GM19023 (cell line): ENCODE measurements around the gene BNIP5.

Source experiments
- ATAC-seq: cut with Tn5 transposase; IDR thresholded peaks from one replicate; pipeline ENCODE4 v1.9.1; 2021; ENCODE audit warnings: mild to moderate bottlenecking, moderate library complexity; ENCODE audit not compliant: unreplicated experiment

Gene BNIP5

GRCh38 chr6:36336779-36337241 is at the start of gene BNIP5:
Gene BNIP5 (minus strand): TSS chr6:36336888. CDS start chr6:36330690, 6,198 bp downstream.
- ATAC-seq = no peak

GRCh38 chr6:36384095-36384494 is 47.4 kb upstream of the BNIP5 start:
- ATAC-seq = no peak

- ATAC-seq = no peak
Observed at GRCh38 chr6:36383606-36384005, 46.9 kb upstream of the BNIP5 start.

GRCh38 chr6:36382976-36383375 is 46.3 kb upstream of the BNIP5 start:
- ATAC-seq = no peak

GRCh38 chr6:36381502-36382389 is 45.1 kb upstream of the BNIP5 start:
- no peak for ATAC-seq

- no peak for ATAC-seq
Observed at GRCh38 chr6:36380166-36380565, 43.5 kb upstream of the BNIP5 start.

- ATAC-seq = no peak
Observed at GRCh38 chr6:36378936-36379335, 42.2 kb upstream of the BNIP5 start.

GRCh38 chr6:36378243-36378920 is 41.7 kb upstream of the BNIP5 start:
- no peak for ATAC-seq

- no peak for ATAC-seq
Observed at GRCh38 chr6:36377594-36377993, 40.9 kb upstream of the BNIP5 start.

- no peak for ATAC-seq
Observed at GRCh38 chr6:36376742-36377141, 40.1 kb upstream of the BNIP5 start.

GRCh38 chr6:36376183-36376582 is 39.5 kb upstream of the BNIP5 start:
- ATAC-seq = no peak

- ATAC-seq = no peak
Observed at GRCh38 chr6:36375644-36376155, 39.0 kb upstream of the BNIP5 start.

- ATAC-seq = no peak
Observed at GRCh38 chr6:36374972-36375371, 38.3 kb upstream of the BNIP5 start.

- no peak for ATAC-seq
Observed at GRCh38 chr6:36374194-36374593, 37.5 kb upstream of the BNIP5 start.

- ATAC-seq = no peak
Observed at GRCh38 chr6:36373368-36374019, 36.8 kb upstream of the BNIP5 start.

GRCh38 chr6:36372088-36372487 is 35.4 kb upstream of the BNIP5 start:
- ATAC-seq = no peak

GRCh38 chr6:36371211-36371610 is 34.5 kb upstream of the BNIP5 start:
- no peak for ATAC-seq

GRCh38 chr6:36370638-36371037 is 34.0 kb upstream of the BNIP5 start:
- ATAC-seq = no peak

- no peak for ATAC-seq
Observed at GRCh38 chr6:36368921-36369865, 32.5 kb upstream of the BNIP5 start.

GRCh38 chr6:36368421-36368820 is 31.7 kb upstream of the BNIP5 start:
- no peak for ATAC-seq
